T-helper 1 cell treated with Interleukin-12 subunit alpha and Interleukin-12 subunit beta and Interleukin-4 antibody, amounts not matched to agents 30 μg/mL and 1 μg/mL, for 36 hours (primary cell): ENCODE data around the gene RPS6KA3.

Source experiments
- H3K27ac Mint-ChIP-seq: one replicate; pipeline ENCODE4 v1.8.0; 2021; ENCODE audit warnings: mild to moderate bottlenecking, mixed read lengths
- H3K27me3 Mint-ChIP-seq: one replicate; pipeline ENCODE4 v1.8.0; 2021; ENCODE audit warnings: low read depth, mixed read lengths
- H3K36me3 Mint-ChIP-seq: one replicate; pipeline ENCODE4 v1.8.0; 2021; ENCODE audit warnings: low read depth, mixed read lengths
- H3K4me1 Mint-ChIP-seq: one replicate; pipeline ENCODE4 v1.8.0; 2021; ENCODE audit warnings: low read depth, mixed read lengths
- H3K4me3 Mint-ChIP-seq: one replicate; pipeline ENCODE4 v1.8.0; 2021; ENCODE audit warnings: mild to moderate bottlenecking, moderate library complexity, mixed read lengths
- H3K9me3 Mint-ChIP-seq: one replicate; pipeline ENCODE4 v1.8.0; 2021; ENCODE audit warnings: mixed read lengths

The RPS6KA3 gene

DNA sequence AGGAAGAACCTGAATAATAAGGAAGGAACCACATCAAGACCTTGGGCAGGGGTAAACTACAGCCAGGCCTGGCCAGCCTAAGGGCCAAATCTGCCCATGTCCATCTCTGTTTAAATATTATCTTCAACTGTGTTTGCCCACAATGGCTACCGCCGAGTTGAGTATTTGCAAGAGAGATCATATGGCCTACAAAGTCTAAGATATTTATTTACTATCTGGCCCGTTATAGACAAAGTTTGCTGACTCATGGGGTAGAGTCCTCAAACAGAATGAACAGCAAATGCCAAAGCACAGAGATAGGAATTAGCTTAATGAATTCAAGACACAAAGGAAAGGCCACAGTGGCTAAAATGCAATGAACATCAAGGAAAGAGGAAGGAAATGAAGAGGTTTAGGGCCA, 44.8 kb downstream of the RPS6KA3 start:
- H3K27me3 Mint-ChIP-seq, result no peaks in the 10 kb centered on the region
- no peaks in the 10 kb centered on the region for H3K9me3 Mint-ChIP-seq
- H3K4me3 Mint-ChIP-seq, result no peak overlapping the region
- peaks cover 20% of the 10 kb centered on the region for H3K36me3 Mint-ChIP-seq
- H3K4me1 Mint-ChIP-seq, result peaks cover 20% of the 10 kb centered on the region
- no peak overlapping the region for H3K27ac Mint-ChIP-seq

- Mint-ChIP-seq H3K4me3 (no peak overlapping the region), H3K27me3 (no peaks in the 10 kb centered on the region)
Observed at GRCh38 chrX:20218836-20219505, 47.7 kb downstream of the RPS6KA3 start.

GRCh38 chrX:20217906-20218305, 48.8 kb downstream of the RPS6KA3 start:
- Mint-ChIP-seq H3K27ac (no peak overlapping the region), H3K4me3 (no peak overlapping the region), H3K4me1 (peaks cover 19% of the 10 kb centered on the region), H3K36me3 (peaks cover 11% of the 10 kb centered on the region), H3K27me3 (no peaks in the 10 kb centered on the region), H3K9me3 (no peaks in the 10 kb centered on the region)

More at GRCh38 chrX:20218836-20219505, 47.7 kb downstream of the RPS6KA3 start:
- Mint-ChIP-seq H3K9me3 (no peaks in the 10 kb centered on the region), H3K4me1 (peaks cover 18% of the 10 kb centered on the region), H3K36me3 (peaks cover 16% of the 10 kb centered on the region), H3K27ac (no peak overlapping the region)

DNA sequence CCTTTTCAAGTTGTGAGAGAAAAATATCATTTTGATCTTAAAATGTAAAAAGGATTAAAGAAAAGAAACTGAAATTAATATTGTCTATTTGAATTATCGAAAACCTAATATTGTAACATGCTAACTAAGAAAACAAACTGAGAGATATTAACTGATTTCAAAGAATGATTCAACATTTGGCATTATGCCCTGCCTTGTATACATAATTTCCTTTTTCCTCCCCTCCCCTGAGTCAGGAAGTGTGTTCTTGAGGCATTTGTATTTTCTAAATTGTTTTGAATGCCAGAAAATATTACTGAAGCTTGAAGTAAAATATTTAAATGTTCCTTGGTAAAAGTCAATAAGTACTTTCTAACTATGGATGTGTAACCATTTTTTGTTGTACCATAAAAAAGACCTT, 49.4 kb downstream of the RPS6KA3 start:
- peaks cover 11% of the 10 kb centered on the region for H3K36me3 Mint-ChIP-seq
- H3K27ac Mint-ChIP-seq, result no peak overlapping the region
- no peaks in the 10 kb centered on the region for H3K9me3 Mint-ChIP-seq
- no peaks in the 10 kb centered on the region for H3K27me3 Mint-ChIP-seq
- peaks cover 21% of the 10 kb centered on the region for H3K4me1 Mint-ChIP-seq
- no peak overlapping the region for H3K4me3 Mint-ChIP-seq

GRCh38 chrX:20215565-20215964, 51.1 kb downstream of the RPS6KA3 start:
- H3K27me3 Mint-ChIP-seq, result no peaks in the 10 kb centered on the region
- no peaks in the 10 kb centered on the region for H3K9me3 Mint-ChIP-seq
- peaks cover 11% of the 10 kb centered on the region for H3K36me3 Mint-ChIP-seq
- H3K27ac Mint-ChIP-seq, result no peak overlapping the region
- peaks cover 22% of the 10 kb centered on the region for H3K4me1 Mint-ChIP-seq
- H3K4me3 Mint-ChIP-seq, result no peak overlapping the region

DNA sequence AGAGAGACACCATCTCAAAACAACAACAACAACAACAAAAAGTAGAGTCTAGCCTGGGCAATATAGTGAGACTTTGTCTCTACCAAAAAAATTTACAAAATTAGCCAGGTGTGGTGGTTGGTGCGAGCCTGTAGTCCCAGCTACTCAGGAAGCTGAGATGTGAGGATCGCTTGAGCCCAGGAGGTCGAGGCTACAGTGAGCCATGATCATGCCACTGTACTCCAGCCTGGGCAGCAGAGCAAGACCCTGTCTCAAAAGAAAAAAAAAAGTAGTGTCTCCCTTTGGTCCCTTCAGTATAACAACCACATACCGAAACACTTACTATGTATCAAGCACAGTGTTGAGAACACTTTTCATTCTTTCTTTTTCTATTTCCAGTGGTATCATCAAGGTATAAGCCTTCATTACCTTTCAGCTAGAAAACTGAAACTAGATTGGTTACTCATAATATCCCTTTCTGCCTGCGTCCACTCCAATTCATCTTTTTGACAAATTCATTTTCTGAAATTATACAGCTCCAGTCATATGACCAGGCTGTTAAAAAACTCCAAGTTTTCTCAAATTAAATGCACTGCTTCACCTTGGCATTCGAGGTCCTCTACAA, 54.1 kb downstream of the RPS6KA3 start:
- Mint-ChIP-seq H3K9me3 (no peaks in the 10 kb centered on the region), H3K36me3 (peaks cover 11% of the 10 kb centered on the region), H3K4me1 (peaks cover 24% of the 10 kb centered on the region), H3K27me3 (no peaks in the 10 kb centered on the region), H3K4me3 (no peak overlapping the region), H3K27ac (no peak overlapping the region)

GRCh38 chrX:20211261-20211786, 55.4 kb downstream of the RPS6KA3 start:
- no peaks in the 10 kb centered on the region for H3K9me3 Mint-ChIP-seq
- peaks cover 24% of the 10 kb centered on the region for H3K4me1 Mint-ChIP-seq
- H3K36me3 Mint-ChIP-seq, result peaks cover 18% of the 10 kb centered on the region
- no peaks in the 10 kb centered on the region for H3K27me3 Mint-ChIP-seq
- no peak overlapping the region for H3K27ac Mint-ChIP-seq
- H3K4me3 Mint-ChIP-seq, result no peak overlapping the region

GRCh38 chrX:20205927-20206708, 60.6 kb downstream of the RPS6KA3 start:
- Mint-ChIP-seq H3K4me3 (no peak overlapping the region), H3K4me1 (peaks cover 25% of the 10 kb centered on the region), H3K27me3 (no peaks in the 10 kb centered on the region), H3K36me3 (peaks cover 29% of the 10 kb centered on the region), H3K9me3 (no peaks in the 10 kb centered on the region), H3K27ac (peak overlapping the region; percentile 34)

DNA sequence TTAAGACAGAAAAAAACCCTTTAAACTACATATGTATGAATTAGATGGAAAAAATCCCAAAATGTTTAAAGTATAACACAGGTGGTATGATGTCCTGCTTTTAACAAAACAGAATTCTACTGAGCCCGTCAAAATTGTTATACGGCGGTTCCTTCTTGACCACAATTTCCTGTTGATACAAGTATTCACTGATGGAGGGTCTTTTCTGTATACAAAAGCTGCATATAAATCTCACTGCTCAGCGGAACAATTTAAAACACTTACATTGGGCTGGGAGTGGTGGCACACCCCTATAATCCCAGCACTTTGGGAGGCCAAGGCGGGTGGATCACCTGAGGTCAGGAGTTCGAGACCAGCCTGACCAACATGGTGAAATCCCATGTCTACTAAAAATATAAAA, 62.4 kb downstream of the RPS6KA3 start:
- H3K4me3 Mint-ChIP-seq, result no peak overlapping the region
- no peak overlapping the region for H3K27ac Mint-ChIP-seq
- H3K4me1 Mint-ChIP-seq, result peaks cover 21% of the 10 kb centered on the region
- no peaks in the 10 kb centered on the region for H3K9me3 Mint-ChIP-seq
- H3K27me3 Mint-ChIP-seq, result no peaks in the 10 kb centered on the region
- H3K36me3 Mint-ChIP-seq, result peaks cover 37% of the 10 kb centered on the region

GRCh38 chrX:20197641-20198210, 69.0 kb downstream of the RPS6KA3 start:
- Mint-ChIP-seq H3K4me3 (no peak overlapping the region), H3K4me1 (peaks cover 14% of the 10 kb centered on the region), H3K27ac (no peak overlapping the region), H3K36me3 (peaks cover 22% of the 10 kb centered on the region), H3K27me3 (no peaks in the 10 kb centered on the region), H3K9me3 (no peaks in the 10 kb centered on the region)

- Mint-ChIP-seq H3K9me3 (no peaks in the 10 kb centered on the region), H3K4me3 (no peak overlapping the region), H3K36me3 (peaks cover 22% of the 10 kb centered on the region), H3K4me1 (no peaks in the 10 kb centered on the region), H3K27ac (no peak overlapping the region), H3K27me3 (no peaks in the 10 kb centered on the region)
Observed at GRCh38 chrX:20189171-20189570, 77.5 kb downstream of the RPS6KA3 start.

DNA sequence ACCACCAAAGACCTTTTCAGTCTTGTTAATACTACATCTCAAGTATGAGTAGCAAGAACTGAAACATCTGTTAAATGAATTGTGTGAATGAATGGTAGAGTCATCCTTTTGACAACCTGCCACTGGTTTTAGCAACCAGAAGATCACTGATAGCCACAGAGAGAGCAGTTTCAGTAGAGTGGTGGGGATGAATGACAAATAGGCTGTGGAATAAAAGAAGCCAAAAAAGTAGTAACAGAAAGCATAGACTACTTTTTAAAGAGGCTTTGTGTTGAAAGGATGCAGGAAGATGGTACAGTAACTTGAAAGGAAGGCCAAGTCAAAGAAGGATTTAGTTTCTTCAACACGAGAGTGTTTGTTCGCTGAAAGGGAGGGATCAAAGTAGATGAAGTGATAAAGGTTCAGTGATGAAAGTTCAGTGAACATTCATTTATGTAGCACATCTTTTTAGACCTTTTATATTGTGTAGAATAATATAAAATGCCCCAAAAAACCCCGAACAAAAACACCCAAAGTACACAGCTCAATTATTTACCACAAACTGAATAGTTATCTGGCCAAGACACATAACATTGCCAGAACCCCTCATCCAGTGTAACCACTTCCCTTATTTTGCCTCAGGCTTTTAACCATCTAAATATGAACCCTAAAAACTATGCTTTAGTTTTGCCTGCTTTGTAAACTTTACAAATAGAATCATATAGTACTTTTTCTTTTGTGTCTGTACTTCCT, 84.9 kb downstream of the RPS6KA3 start:
- H3K36me3 Mint-ChIP-seq, result peaks cover 30% of the 10 kb centered on the region
- H3K4me1 Mint-ChIP-seq, result peaks cover 14% of the 10 kb centered on the region
- H3K9me3 Mint-ChIP-seq, result no peaks in the 10 kb centered on the region
- peak overlapping the region; percentile 40 for H3K4me3 Mint-ChIP-seq
- peak overlapping the region; percentile 84 for H3K27ac Mint-ChIP-seq
- no peaks in the 10 kb centered on the region for H3K27me3 Mint-ChIP-seq

GRCh38 chrX:20177093-20177492, 89.6 kb downstream of the RPS6KA3 start:
- H3K4me1 Mint-ChIP-seq, result peaks cover 11% of the 10 kb centered on the region
- H3K9me3 Mint-ChIP-seq, result no peaks in the 10 kb centered on the region
- H3K36me3 Mint-ChIP-seq, result peaks cover 22% of the 10 kb centered on the region
- H3K4me3 Mint-ChIP-seq, result no peak overlapping the region
- H3K27ac Mint-ChIP-seq, result no peak overlapping the region
- no peaks in the 10 kb centered on the region for H3K27me3 Mint-ChIP-seq

DNA sequence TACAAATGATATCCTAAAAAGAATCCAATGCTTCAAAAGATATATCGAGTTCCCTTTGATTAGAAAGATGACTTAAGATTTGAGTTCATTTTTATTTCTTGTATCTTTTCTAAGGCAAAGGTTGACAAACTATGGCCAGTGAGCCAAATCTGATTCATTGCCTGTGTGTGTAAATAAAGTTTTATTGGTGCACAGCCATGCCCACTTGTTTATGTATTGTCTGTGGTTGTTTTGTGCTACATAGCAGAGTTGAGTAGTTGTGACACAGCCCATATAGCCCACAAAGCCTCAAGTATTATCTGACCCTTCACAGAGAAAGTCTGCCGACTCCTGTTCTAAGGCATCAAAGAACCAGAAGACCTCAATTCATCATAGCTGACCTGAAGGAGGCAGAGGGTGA, 92.9 kb downstream of the RPS6KA3 start:
- Mint-ChIP-seq H3K9me3 (no peaks in the 10 kb centered on the region), H3K27ac (no peak overlapping the region), H3K4me3 (no peak overlapping the region), H3K36me3 (peaks cover 7% of the 10 kb centered on the region), H3K4me1 (no peaks in the 10 kb centered on the region), H3K27me3 (no peaks in the 10 kb centered on the region)
